ENCODE data around the gene ZFAND2B.
A peak's percentile ranks its signal among the peaks of the same experiment; 100 is the strongest.

Gene ZFAND2B

DNA sequence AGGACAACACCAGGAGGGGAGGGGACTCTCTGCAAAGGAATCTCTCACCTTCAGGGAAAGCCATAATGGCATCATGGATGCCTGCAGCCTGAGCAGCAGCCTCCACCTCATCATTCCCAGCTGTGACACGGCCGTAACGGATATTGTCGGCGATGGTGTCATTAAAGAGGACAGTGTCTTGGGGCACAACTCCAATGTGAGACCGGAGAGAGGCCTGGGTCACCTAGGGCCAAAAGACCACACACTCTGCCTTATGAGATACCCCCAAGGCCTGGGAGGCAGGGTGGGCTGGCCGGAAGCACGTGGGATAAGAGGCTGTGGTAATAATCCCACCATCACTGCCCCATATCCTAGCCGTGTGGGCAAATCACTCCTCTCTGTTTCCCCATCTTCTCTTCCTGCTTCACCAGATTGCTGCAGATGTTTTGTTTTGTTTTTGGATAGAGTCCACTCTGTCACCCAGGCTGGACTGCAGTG lies 4.3 kb downstream of the ZFAND2B start:
- TF ChIP-seq, protein P1, sequence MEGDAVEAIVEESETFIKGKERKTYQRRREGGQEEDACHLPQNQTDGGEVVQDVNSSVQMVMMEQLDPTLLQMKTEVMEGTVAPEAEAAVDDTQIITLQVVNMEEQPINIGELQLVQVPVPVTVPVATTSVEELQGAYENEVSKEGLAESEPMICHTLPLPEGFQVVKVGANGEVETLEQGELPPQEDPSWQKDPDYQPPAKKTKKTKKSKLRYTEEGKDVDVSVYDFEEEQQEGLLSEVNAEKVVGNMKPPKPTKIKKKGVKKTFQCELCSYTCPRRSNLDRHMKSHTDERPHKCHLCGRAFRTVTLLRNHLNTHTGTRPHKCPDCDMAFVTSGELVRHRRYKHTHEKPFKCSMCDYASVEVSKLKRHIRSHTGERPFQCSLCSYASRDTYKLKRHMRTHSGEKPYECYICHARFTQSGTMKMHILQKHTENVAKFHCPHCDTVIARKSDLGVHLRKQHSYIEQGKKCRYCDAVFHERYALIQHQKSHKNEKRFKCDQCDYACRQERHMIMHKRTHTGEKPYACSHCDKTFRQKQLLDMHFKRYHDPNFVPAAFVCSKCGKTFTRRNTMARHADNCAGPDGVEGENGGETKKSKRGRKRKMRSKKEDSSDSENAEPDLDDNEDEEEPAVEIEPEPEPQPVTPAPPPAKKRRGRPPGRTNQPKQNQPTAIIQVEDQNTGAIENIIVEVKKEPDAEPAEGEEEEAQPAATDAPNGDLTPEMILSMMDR (IDR thresholded peaks at IDR 0.05), result no peak
- DNase-seq (ENCODE audit: low spot score), result no peak
- H3K4me3 ChIP-seq, result no peak overlapping the region
- H3K27ac ChIP-seq, result no peak overlapping the region

DNA sequence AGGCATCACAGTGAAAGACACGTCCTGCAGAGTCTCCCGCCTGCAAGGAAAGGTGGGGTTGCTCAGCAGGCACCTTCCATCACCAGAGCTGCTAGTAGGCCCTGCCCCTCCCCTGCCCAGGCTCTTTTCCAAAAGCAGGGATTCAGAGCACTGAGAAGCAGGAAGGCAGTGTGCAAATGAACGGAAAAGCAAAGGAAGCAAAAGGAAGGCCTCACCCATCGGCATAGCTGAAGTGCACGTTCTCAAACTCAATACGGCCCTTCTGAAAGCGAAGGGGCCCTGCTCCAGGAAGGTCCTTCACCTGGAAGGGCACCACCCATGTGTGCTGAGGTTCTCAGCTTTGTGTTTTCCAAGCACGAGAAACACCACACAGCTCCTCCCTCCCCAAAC lies 6.4 kb downstream of the ZFAND2B start:
- Histone ChIP-seq H3K4me3 (no peak overlapping the region), H3K27ac (no peak overlapping the region)
- DNase-seq (ENCODE audit: low spot score), result no peak
- TF ChIP-seq, protein P1 (IDR thresholded peaks at IDR 0.05), result no peak

DNA sequence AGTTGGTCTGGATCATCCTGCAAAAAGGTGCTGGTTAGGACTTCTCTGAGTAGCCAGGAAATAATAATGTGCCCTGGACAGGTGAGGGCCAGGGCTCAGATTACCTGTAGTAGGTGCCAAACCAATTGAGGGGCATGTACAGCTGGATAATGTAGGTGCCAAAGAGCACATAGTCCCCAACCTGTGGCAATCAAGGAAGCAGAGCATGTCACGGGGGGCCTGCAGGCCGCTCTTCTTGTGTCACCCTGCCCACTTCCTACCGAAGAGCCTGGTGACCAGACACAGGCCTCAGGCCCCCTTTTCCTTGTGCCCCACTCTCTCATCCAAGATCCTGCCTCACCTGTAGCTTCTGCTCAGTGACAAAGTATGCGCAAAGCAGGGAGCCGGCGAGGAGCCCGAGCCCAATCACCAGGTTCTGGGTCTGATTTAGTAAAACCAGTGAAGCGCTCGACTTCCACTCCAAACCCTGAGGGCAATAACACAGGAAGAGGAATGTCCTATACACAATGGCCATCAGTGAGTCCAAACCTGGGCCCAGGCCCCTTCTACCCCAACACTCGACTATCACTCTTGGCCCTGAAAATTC lies 7.0 kb downstream of the ZFAND2B start:
- H3K4me3 ChIP-seq, result no peak overlapping the region
- H3K27ac ChIP-seq, result no peak overlapping the region
- DNase-seq (ENCODE audit: low spot score), result peak; percentile 47
- TF ChIP-seq, protein P1 (IDR thresholded peaks at IDR 0.05), result no peak

DNA sequence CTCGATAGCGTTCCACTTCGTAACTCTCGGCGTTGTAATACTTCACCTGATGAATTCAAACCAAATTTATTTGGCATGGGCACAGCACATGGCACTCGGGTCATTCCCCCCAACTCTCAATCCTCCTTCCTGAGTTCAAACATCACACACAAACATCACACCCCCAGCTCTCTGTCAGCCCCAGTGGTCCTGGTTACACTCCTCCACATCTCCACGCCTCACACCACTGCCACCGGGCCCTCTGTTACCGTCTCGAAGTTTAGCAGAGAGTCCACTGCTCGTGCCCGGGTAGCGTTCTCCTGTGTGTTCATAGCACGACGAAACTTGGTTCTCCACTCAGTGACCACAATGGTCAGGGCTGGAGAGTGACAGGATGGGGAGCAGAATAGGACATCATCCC lies 7.6 kb downstream of the ZFAND2B start:
- Histone ChIP-seq H3K4me3 (no peak overlapping the region), H3K27ac (no peak overlapping the region)
- DNase-seq (ENCODE audit: low spot score), result peak; percentile 46
- TF ChIP-seq, protein P1 (IDR thresholded peaks at IDR 0.05), result no peak

DNA sequence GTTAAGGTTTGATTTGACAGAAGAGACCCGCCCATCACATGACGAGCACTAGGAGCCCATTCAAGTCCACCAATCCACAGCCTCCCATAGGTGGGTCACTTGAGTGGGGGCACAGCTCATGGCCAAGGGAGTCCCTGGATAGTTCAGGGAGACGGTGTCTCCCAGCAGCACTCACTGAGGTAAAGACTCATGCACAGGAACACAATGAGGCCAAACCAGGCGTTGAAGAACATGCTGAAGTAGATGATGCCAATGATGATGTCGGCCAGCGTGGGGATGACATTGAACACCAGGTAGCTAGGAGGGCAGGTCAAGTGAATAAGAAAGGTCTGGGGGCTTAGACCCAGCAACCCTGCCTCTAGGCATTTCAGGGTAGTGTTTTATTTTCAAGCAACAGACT lies 8.2 kb downstream of the ZFAND2B start:
- Histone ChIP-seq H3K4me3 (no peak overlapping the region), H3K27ac (no peak overlapping the region)
- no peak for DNase-seq (ENCODE audit: low spot score)
- TF ChIP-seq, protein P1 (IDR thresholded peaks at IDR 0.05), result no peak

DNA sequence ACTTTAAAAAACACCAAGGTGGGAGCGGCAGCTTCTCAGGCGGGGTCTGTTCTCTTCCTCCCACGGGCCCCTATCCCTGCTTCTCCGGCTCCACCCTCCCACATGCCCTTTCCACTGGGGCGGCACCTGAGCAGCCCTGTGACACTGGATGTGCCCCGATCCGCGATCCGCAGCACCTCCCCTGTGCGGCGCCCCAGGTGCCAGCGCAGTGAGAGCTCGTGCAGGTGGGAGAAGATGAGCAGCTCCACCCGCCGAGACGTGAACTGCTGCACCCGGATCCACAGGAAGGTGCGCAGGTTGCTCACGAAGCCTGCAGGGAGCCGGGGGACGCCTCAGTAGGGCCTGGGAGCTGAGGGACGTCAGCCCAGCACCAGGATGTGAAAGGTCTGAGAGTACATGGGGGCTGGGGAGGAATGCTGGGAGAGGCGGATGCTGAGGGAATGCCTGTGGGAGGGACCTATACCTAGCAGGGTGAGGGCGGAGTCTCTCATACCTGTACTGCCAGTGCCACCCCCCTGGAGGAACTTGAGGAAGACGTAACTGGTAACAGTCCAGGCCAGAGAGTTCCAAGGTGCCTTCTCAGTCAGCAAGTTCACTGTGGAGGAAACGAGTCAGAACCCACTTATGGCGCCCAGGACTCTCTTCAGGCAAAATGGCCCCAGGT lies 9.4 kb downstream of the ZFAND2B start:
- TF ChIP-seq, protein P1 (IDR thresholded peaks at IDR 0.05), result no peak
- H3K4me3 ChIP-seq, result no peak overlapping the region
- H3K27ac ChIP-seq, result peak overlapping the region in 1 of 2 donors; percentile 15
- no peak for DNase-seq (ENCODE audit: low spot score)

DNA sequence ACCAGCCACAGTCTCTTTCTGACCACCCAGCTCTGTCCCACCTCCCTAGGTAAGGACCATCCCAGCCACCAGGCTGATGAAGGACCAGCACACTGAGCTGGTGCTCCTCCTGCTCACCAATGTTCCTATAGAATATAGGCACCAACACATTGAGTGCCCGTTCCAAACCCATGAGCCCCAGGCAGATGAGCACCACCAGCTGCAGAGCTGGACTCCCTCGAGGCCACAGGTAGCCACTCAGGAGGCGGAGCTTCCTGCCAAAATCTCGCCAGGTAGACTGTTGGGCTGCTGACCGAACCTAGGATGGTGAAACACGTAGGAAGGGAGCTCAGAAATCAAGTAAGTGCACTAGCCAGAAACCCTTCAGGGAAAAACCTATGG lies 9.9 kb downstream of the ZFAND2B start:
- DNase-seq (ENCODE audit: low spot score), result no peak
- TF ChIP-seq, protein P1 (IDR thresholded peaks at IDR 0.05), result no peak
- peak overlapping the region; percentile 15 to 91 for H3K27ac ChIP-seq
- no peak overlapping the region for H3K4me3 ChIP-seq
